Measurements from ENCODE around the gene TAF7. TPM values are rescaled to one million over a fixed set of nuclear protein-coding genes. Genes with fewer than 3 reads are reported as not detected.
"Not testable (repeated sequence)": the region's sequence is repeated elsewhere in the genome, so short reads cannot be mapped to it uniquely, and the experiment has no call there.

Gene TAF7
- total and polyA plus RNA-seq, 10 of the 15 experiments (the other 5 are each of a cell fraction or from before 2014, with no cell fraction given): 42.0 to 88.8 (median 69.2) TPM

DNA sequence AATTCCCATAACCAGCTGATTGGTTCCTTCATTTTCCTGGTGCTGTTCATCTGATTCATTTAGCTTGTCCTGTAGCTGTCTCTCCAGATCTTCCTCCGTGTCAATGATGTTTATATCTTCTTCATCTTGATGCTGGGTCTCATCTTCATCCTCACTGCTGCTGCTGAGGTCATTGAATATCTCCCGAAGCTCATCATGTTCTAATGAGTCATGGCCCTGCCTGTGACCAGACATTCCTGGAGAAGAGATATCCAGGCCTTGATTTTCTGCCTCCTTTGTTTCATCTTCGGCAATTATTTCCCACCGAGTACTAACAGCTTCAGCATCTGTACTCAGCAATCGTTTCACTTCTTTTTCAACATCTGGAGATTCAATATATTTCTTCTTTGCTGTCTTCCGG, 1.4 kb downstream of the TAF7 start (continued):
- TF ChIP-seq, protein P1, sequence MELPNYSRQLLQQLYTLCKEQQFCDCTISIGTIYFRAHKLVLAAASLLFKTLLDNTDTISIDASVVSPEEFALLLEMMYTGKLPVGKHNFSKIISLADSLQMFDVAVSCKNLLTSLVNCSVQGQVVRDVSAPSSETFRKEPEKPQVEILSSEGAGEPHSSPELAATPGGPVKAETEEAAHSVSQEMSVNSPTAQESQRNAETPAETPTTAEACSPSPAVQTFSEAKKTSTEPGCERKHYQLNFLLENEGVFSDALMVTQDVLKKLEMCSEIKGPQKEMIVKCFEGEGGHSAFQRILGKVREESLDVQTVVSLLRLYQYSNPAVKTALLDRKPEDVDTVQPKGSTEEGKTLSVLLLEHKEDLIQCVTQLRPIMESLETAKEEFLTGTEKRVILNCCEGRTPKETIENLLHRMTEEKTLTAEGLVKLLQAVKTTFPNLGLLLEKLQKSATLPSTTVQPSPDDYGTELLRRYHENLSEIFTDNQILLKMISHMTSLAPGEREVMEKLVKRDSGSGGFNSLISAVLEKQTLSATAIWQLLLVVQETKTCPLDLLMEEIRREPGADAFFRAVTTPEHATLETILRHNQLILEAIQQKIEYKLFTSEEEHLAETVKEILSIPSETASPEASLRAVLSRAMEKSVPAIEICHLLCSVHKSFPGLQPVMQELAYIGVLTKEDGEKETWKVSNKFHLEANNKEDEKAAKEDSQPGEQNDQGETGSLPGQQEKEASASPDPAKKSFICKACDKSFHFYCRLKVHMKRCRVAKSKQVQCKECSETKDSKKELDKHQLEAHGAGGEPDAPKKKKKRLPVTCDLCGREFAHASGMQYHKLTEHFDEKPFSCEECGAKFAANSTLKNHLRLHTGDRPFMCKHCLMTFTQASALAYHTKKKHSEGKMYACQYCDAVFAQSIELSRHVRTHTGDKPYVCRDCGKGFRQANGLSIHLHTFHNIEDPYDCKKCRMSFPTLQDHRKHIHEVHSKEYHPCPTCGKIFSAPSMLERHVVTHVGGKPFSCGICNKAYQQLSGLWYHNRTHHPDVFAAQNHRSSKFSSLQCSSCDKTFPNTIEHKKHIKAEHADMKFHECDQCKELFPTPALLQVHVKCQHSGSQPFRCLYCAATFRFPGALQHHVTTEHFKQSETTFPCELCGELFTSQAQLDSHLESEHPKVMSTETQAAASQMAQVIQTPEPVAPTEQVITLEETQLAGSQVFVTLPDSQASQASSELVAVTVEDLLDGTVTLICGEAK (IDR thresholded peaks at IDR 0.05; ENCODE audit: borderline replicate concordance): no peak
- no peak for TF ChIP-seq TAF1 (IDR thresholded peaks at IDR 0.05; ENCODE audit: borderline replicate concordance, low read depth, low read length)

DNA sequence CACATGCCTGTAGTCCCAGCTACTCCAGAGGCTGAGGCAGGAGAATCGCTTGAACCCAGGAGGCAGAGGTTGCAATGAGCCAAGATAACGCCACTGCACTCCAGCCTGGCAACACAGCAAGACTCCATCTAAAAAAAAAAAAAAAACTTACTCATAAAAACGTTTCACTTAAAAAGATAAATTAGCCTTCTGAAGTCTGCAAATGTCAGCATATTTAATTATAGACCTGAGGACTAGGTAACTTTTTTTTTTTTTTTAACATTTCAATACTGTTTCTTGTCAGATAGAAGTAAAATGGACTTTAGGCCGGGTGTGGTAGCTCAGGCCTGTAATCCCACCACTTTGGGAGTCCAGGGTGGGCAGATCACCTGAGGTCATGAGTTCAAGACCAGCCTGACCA, 3.6 kb downstream of the TAF7 start:
- H3K36me3 ChIP-seq (ENCODE audit: control insufficient read depth in 2 of 2, insufficient read depth in 2 of 2, low read length in 1 of 2); H3K4me2 ChIP-seq (ENCODE audit: control insufficient read depth, insufficient read depth); H3K27ac ChIP-seq (ENCODE audit: control insufficient read depth, insufficient read depth); BruUV-seq (replicated peaks); RAD21 ChIA-PET (ENCODE audit: unreplicated experiment); in situ Hi-C loops (cut with MboI); FAIRE-seq; H3K9ac ChIP-seq (ENCODE audit: control insufficient read depth, insufficient read depth, low read length); H3K4me1 ChIP-seq (ENCODE audit: control insufficient read depth, insufficient read depth, low read length); H4K20me1 ChIP-seq (ENCODE audit: control insufficient read depth, insufficient read depth); H3K27me3 ChIP-seq (replicated peaks in 1 of 2; ENCODE audit: control insufficient read depth in 2 of 2, insufficient read depth in 2 of 2, low read length in 1 of 2); H3K4me3 ChIP-seq; H2AFZ ChIP-seq (ENCODE audit: control insufficient read depth, low read depth, low read length); POLR2A ChIA-PET; ATAC-seq; DNase-seq (ENCODE audit: low read depth, low spot score); intact Hi-C loops (cut with micrococcal nuclease; ENCODE audit: unreplicated experiment): not testable (repeated sequence)
- 85% methylated on average over 4 of the region's 4 CpGs for WGBS (ENCODE audit: insufficient coverage, insufficient replicate concordance, low lambda C conversion rate, missing lambda C conversion rate)
- SMC1A ChIA-PET (ENCODE audit: uncharacterized antibody, unreplicated experiment): interaction anchor here (1.6 kb wide), 1 partner anchor 10 kb away, joined by 6 read pairs; no protein-coding TSS in a partner anchor
- Histone ChIP-seq H3K79me2 (ENCODE audit: control insufficient read depth, insufficient read depth, low read length) (peaks cover 23% of the 10 kb centered on the region), H3K9me3 (replicated peaks; ENCODE audit: control insufficient read depth, insufficient read depth, low read length) (peaks cover 32% of the 10 kb centered on the region)
- CTCF ChIA-PET: interaction anchor here (1.6 kb wide), 1 partner anchor 11 kb away, joined by 3 read pairs; no protein-coding TSS in a partner anchor
